GM15510 (cell line): ENCODE measurements around the gene CALML4.

Experiments used
- POLR2A ChIP-seq: IDR thresholded peaks from 3 replicates; pipeline ENCODE4 v1.6.1; 2011; ENCODE audit warnings: borderline replicate concordance; ENCODE audit not compliant: insufficient read length; ENCODE audit errors: extremely low read depth

CALML4 gene

DNA sequence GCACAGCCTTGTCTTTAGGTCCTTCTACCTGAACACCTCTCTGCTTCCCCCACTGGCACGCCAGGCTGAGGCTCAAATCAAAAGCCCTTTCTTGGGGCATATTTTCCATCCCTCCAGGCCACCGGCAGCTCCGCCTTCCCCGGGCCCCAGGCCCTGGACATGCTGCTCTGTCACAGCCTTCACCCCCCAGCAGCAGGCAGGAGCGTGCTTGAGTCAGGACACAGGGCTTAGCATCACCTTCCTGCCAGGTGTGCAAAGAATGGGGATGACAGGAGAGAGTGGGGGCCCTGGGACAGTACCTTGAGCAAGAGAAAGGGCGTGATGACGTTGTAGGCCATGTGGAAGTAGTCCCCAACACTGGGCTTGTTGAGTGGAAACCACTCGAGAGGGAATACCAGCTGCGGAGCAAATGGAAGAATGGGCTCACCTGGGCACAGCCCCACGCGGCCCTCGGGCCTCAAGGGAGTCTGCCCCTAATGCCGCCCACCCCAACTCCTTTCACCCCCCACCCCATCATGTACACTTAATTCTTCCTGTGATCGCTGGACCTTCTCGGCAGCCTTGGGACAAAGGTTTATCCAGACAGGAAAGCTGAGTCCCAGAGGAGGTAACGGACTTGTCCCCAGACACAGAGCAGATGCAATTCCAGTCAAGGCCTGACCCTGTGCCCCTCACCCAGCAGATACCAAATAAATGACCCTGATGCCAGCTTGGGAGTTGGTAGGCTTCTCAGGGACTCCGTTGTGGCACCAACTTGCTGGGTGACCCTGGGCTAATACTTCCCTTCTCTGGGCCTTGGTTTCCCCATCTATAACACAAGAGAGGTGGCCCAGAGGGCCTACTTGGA lies 9.1 kb upstream of the CALML4 start:
- TF ChIP-seq POLR2A: no peak

DNA sequence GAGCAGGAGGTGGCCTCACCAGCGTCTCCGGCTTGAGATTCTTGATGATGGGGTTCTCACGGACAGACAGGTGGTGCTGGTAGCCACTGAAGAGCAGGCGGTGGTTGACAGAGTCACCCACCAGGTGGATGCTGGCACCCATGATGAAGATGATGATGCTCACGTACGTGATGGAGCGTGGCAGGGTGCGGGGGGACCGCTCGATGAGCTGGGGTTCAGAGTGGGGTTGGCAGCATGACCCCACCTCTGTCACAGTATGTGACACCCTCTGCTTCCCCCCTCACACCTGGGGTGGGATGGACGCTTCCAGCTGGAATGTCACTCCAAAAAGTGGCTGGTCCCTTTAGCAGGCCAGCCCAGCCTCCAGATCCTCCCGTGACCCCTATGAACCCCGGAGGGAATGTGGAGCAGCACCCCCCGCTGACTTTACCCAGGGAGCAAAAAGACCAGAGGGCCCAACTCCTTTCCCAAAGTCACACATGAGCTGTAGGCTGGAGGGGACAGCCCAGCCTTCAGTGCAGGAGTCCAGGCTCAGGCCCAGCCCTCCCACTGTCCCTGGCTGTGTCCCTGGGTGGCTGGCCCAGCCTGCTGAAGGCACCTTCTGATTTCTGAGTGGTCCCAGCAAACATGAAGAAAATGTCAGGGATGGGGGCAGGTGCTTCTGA lies 6.7 kb upstream of the CALML4 start:
- no peak for TF ChIP-seq POLR2A

DNA sequence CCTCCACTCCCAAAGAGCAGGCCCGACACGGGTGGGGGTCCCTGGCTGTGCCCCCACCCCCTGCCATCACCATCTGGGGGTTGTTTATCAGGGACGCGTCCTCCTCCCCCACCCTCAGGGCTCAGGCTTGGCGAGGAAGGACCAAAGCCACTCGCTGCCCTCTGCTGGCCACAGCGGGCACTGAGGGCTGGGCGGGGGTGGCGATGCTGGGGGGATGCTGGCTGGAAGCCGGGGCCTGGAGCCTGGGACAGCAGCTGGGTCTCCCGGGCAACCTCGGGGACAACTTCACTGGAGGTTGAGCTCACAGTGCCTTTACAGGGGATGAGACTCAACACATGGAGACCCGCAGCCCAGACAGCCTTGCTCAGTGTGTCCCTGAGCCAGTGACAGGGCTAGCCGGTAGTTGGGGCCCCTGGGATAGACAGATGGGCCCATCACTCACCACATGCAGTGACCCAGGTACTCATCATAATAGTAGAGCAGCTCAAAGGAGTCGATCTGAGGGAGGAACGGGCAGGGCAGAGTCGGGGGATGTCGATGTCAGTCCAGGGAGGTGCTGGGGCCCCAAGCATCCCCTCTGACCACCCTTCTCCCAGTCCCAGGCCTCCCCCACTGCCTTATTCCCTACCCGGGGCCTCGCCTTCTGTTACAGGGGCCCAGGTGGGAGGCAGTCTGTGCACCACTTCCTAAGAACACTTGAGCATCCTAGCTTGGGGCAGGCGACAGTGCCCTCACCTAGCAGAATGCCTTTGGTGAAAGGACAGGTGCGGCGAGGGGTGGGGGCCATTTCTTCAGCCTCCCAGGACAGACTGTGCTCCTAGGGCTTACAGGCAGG lies 5.9 kb upstream of the CALML4 start:
- TF ChIP-seq POLR2A: no peak

DNA sequence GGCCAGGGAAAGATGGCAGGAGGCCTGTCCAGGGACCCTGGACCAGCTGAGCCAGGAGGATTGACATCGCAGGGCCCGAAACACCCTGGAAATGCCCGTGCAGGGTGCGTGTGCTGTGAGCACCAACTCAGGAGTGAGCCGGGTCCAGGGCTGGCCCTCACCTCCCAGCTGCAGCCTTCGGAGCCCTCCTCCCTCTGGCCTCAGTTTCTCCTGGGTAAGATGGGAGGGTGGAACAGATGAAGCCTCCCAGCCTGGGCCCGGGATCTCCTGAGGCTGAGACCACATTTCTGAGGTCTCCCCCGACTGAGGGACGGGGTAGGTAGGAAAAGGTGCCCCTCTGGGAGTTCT lies 5.3 kb upstream of the CALML4 start:
- TF ChIP-seq POLR2A: no peak

DNA sequence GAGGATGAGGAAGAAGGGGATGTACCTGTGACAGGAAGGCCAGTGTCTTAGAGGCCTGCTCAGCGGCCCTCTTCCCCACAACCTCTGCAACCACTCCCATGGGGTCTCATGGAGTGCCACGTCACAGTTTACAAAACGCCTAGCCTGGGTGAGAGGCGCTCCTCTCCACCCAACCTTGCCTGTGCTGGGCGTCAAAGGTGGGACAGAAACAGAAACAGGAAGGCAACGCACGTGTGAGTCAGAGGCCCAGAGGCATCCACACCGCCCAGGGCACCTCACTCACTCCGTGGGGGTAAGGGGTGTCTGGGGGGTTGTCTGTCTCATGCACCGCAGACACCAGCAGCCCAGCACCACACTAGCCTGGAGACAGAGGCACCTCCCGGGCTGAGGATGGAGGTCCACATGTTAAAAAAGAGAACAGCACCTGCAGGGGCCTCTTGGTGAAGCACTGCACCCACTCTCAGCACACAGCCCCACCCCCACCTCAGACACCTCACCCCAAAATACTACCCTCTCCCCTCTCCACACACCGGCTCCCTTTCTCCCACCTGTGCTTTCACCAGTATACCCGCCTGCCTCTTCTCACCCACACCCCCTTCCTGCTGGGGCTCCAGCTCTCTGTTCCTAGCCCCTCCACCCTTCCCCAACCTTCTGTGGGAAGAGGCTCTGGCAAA lies 4.7 kb upstream of the CALML4 start:
- peak; percentile 30 for TF ChIP-seq POLR2A

DNA sequence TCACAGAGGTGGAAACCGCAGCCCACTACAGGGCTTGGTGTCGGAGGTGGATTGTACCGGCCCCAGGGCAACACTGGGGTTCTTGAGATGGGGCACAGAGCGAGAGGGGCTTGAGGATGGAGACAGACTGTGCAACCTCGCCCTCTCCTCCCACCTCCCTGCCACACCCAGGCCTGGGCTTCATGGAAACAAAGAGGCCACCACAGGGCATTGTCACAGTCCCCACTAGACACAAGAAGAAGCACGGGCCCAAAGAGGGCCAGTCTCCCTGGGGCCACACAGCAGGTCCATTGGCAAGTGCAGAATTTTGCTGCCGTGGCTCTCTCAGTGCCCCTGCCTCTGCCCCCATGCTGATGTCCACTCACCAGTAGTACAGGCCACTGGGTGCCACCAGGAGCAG lies 4.1 kb upstream of the CALML4 start:
- TF ChIP-seq POLR2A: no peak

DNA sequence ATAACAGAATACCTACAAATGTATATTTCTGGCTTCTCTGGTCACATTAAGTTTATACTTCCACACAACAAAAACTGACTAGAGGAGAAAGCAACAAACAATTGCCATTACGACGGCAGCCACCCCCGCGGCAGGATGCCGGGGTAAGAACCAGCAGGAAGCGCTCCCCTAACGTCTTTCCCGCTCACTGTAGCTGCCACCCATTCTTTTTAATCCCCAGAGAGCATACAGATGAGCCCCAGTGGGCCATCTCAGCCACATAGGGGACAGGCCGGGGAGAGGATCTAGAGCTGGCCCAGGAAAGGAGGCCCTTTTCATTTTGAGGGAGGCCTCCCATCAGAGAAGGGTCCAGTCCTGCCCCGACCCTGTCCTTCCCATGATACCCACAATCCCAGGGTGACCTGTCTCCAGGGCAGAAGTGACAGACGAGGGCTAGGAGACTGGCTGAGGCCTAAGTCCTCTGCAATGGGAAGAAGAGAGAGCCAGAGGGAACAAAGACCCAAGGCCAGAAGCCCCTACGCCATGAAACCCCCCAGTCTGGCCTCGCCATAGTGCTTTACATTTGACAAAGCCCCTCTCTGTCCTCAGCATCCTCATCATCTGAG lies 3.6 kb upstream of the CALML4 start:
- no peak for TF ChIP-seq POLR2A

DNA sequence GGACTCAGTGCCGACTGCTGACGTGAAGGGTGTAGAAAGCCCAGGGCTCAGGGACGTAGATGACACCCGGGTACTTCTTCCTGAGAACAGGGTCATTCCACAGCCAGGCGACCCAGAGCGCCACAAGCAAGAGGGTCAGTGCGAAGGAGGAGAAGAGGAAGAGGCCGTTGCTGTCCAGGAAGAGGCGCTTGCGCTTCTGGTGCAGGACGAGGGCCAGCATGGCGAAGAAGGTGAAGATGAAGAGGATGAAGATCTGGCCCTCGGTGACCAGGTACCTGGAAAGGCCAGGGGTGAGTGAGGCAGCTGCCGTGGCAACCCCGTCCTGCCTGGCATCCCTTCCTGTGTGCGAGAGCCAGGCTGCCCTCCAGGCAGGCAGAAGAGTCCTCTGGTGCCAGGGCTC lies 3.0 kb upstream of the CALML4 start:
- no peak for TF ChIP-seq POLR2A

DNA sequence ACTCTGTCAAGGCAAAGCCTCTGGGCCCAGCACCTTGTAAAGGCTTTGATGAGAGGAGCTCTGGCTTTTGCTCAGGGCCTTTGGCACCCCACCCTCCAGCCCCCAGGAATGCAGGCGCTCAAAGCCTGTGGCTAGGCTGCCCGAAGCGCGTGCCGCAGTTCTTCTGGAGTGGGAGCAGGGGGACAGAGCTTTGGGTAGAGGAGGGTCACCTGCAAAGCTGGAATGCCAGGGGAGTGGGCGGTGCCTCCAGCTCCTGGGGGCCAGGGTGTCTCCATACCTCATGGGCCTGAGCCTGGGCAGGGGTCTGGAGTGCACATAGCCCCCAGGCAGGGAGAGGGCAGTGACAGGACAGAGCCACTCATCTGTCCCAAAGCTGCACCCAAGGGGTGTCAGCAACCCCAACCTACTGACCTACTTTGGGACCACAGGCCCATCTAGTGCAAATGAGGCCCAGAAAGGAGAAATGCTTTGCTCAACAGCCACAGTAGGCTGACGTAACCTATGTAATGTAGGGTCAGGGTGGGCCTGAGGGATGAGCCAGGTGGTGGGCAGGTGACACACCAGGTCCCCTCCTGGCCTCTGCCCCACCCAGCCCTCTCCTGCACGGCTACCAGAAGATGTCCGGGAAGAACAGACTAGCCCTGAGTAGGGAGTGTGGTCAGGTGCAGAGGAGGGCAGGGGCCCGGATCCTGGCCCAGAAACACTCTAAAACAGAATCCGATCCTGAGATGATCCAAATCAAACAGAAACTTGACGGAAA lies 2.2 kb upstream of the CALML4 start:
- TF ChIP-seq POLR2A: no peak

DNA sequence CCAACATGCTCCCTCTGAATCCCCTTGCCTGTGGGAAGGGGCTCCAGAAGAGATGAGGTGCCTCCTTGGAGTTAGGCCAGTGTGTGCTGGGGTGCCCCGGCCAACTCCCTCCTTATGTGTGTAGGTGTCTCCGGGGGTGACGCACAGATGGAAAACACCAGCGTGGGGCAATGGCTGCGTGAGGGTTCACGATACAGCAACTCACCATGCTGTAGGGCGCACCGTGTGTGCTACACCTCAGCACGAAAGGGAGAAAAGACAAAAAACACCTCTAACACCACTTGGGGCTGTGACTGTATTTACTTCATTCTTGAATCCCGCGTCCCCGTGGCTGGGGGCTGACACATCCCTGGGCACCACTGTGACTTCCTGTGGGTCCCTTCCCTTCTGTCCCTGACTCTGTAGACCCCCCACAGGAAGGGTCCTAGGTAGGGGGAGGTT lies 1.6 kb upstream of the CALML4 start:
- no peak for TF ChIP-seq POLR2A

DNA sequence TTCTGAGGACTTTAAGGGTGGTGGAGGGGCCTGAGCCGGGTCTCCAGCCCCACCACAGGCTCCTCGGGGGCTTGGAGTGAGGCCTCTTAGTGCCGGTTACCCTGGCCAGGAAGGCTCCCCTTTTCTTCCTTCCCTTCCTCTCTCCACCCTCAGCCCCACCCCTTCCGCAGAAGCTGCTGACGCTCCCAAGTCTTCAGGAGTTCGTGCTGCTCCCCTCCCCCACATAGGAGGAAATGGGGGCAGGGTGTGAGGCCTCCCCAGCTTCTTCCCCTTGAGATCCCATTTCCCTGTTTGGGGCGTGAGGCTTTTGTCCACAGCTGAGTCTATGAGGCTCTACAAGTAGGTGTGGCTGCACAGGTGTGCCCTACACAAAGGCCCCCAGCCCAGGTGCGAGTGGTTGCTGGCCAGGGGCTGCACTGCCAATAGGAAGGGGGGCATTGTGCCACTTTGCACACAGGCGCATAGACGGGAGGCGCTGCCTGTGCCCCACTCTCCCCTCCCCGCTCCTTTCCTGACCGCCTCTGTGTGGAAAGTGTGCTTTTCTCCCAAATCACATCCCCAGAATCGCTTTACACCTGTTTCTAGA lies 915 bp upstream of the CALML4 start:
- TF ChIP-seq POLR2A: no peak

DNA sequence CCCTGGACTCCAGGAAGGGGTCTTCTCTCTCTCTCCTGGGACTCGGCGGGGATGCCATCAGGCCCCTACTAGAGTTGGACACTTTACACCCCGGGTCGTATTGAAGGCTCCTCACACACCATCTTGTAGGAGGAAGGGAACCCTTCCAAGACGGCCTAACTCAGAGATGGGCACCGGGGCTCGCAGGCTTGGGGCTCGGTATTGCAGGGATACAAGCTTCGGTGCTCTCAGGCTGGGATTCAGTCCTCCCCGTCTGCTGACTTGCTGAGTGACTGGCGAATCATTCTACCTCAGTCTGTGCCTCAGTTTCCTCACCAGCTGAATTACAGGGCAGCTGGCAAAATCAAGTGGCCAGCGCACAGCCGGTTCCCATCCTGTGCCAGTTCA lies 419 bp upstream of the CALML4 start:
- TF ChIP-seq POLR2A: no peak

DNA sequence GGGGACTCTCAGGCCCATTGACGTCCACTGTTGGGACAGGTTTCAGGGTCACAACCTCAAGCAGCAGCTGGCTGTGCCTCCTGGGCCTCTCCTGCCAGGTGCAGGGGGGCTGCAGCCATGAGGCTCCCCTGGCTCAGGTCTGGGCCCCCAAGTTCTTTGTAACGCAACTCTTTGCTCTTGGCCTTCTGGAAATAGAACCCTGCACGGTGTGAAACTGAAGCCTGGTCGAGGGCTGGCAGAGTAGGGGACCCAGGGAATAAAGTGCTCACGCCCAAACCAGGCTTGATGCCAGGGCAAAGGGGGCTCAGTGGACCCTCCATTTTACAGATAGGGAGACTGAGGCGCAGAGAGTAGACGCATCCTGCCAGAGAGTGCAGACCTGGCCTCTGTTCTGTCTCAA lies 771 bp downstream of the CALML4 start:
- no peak for TF ChIP-seq POLR2A

DNA sequence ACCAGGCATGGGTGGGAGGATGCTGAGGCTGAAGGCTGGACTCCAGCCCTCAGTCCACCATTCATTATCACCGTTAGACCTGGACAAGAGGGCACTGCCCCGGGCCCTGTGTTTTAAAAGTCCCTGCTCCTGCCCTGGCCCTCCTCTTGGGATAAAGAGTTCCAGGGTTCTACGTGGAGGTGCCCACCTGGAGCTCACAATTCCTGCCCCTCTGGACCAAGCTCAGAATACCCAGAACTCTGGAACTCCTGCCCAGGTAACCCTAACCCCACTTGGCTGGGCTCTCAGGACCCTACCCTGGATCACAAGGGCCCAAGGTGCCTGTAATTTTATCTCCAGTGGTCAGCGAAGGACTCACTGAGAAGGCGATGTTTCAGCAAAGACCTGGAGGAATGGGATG lies 1.2 kb downstream of the CALML4 start:
- no peak for TF ChIP-seq POLR2A

DNA sequence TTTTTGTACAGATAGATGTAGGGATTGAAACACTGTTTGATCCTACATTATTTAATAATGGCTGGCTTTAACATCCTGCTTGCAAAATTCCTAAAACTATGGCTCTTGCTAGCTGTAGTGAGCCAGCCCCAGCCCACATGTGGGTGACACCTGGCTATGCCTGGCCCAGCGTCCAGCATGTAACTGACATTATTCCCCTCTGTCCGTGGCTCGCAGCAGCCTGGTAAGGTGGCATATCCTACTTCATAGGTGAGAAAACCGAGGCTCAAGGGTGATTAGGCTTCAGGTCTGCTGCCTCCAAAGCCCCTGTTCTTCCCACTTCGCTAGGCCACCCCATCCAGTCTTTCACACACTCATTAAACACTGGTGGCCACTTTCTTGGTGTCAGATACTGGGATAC lies 1.6 kb downstream of the CALML4 start:
- no peak for TF ChIP-seq POLR2A
